CD4-positive, alpha-beta T cell treated with Interleukin-17A for 4 hours (primary cell): ENCODE measurements around the gene MAT2A.
"Not testable (repeated sequence)": the region's sequence is repeated elsewhere in the genome, so short reads cannot be mapped to it uniquely, and the experiment has no call there.

Experiments
- DNase-seq: peaks from one replicate; pipeline ENCODE4 v3.0.0-alpha.2; 2020; ENCODE audit warnings: mixed read lengths

The MAT2A gene

GRCh38 chr2:85547859-85548607 is 9.1 kb downstream of the MAT2A start:
- DNase-seq: no peak

DNA sequence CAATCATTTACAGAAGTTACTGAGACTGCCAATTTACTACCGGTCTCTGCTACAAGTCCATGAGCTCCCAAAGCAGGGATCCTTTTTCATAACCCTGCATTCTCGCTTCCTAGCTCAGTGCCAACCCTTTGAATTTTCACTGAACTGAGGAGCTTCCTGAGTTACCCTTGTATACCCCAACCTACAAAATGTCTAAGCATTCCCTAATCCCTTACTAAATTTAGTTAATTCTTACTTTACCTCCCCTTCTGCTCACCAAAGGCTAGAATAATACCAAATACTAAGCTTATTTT is 9.6 kb downstream of the MAT2A start:
- no peak for DNase-seq

- DNase-seq: no peak
Observed at GRCh38 chr2:85549095-85549494, 10.1 kb downstream of the MAT2A start.

DNA sequence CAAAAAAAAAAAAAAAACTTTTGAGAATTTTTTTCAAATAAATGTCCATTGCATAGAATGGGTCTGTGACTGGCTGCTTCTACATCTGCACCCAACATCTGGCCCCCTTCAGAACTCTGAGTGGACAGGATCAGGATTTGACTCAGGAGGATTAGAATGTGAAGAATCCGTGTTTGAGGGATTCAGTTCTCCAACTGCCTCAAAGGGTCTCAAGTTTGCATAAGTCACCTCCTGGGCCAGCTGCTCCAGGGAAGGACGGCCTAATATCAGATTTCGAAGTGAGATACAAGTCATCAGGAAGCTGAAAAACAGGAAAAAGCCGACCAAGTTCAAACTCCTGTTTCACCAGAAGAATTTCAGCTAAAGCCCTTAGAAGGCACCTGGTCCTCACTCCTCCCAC is 10.9 kb downstream of the MAT2A start:
- DNase-seq: no peak

DNA sequence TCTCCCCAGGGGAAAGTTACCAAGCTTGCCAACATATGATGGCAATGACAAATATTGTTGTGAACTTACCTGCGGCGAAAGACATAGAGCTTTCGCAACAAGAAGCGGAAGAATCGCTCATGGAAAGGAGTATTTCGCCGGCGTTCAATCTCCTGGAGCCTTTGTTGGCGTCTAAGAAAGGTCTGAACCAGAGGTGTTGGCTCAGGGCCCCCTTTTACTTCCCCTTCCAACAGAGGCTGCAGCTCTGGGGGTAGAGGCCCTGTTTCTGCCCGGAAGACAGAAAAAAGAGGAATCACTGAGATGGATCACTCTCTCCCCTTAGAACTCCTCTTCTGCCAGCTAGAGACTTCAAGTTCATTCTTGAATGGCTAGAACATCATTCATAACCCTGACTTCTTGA is 11.5 kb downstream of the MAT2A start:
- DNase-seq: no peak

DNA sequence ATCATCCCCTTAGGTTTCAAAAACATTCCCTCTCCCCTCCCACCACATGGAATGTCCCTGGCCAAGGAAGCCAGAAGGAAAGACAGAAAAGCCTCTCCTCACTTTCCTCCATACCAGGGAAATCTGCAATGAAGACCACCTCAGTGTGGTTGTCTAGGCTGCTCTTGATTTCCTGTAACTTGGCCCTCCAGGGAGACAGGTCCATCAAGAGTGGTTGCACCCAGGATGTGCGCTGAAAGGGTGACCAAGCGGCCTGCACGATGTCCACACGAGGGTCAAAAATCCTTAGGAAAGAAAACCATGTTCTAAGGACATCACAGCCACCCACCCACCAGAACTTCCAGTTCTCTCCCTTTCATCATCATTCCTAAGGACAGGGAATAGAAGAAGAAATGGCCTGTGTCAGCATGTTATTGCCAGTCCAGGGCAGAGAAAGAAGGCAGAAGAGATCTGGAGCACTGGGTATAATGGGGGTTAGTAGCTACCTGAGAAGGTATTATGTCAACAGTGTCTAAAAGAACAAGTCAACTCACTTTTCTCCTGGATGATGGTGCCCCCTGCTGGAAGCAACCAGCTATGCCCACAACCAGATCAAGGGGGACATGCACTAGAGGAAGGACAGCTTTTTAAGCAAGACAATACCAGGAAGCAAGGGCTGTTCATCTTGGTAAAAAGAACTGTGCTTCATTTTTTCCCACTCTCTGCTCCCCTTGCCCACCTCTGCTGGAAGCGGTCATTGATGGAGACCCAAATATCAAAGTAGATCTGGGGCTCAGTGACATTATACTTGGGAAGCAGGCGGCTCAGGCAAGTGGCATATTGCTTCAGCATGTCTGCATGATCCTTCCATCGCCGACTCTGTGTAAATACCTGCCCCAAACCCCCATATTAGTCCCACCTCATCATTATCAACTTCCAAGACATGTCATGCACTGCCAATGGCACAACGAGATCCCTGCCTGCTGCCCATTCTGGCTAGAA is 13.0 kb downstream of the MAT2A start:
- DNase-seq: peak; percentile 93

DNA sequence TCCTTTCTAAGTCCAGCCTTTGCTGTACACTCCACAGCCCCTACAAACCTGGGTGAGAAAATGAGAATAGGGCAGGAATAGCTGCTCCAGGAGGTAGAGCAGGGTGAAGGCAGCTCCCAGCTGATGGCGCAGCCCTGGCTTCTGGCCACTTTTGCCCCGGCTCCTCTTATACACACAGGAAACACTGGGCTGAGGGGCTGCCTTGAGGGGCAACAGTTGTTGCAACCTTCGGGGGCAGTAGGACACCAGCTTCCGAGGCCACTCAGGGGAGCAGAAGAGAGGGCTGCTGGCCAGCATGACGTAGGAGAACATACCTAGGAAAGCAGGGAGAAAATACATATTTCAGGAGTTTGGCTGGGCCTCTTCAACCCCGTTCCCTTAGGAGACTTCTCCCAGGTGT is 14.2 kb downstream of the MAT2A start:
- DNase-seq: no peak

GRCh38 chr2:85554980-85555612 is 16.1 kb downstream of the MAT2A start:
- no peak for DNase-seq

GRCh38 chr2:85557130-85557529 is 18.2 kb downstream of the MAT2A start:
- DNase-seq: no peak

DNA sequence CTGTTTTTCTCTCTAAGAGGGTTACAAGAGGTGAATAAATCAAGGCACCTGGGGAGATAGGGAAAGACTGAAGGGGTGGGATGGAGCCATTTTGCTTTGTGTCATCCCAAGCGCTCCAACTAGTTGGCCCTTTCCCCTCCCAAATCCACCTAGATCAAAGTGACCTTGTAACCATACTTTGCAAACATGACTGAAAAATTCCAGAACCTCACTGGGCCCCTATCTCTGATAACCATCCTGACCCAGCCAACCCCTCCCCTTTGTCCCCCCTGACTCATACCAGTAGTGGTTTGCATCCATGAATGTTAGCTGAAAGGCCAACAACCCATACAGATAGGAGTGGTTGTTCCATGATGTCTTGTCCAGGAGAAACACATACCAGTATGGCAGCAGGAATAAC is 19.2 kb downstream of the MAT2A start:
- DNase-seq: no peak

- not testable (repeated sequence) for DNase-seq
Observed at GRCh38 chr2:85560403-85560726, 21.4 kb downstream of the MAT2A start.

GRCh38 chr2:85560812-85561279 is 21.9 kb downstream of the MAT2A start:
- no peak for DNase-seq

- peak; percentile 95 for DNase-seq
Observed at GRCh38 chr2:85561280-85562212, 22.6 kb downstream of the MAT2A start, which contains the start of gene GGCX. Gene GGCX, minus strand, starts transcription at chr2:85561493. Its CDS starts 65 bp downstream, at chr2:85561428.

DNA sequence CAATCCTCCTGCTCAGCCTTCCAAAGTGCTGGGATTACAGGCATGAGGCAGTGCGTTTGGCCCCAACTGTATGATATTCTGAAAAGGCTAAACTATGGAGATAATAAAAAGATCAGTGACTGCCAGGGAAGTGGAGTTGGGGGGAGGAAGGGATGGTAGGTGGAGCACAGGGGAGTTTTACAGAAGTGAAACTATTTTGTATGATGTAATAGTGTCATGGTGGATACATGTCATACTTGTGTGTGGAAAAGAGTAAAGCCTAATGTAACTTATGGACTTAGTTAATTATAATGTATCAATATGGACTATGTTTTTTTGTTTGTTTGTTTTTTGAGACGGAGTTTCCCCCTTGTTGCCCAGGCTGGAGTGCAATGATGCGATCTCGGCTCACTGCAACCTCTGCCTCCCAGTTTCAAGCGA is 25.2 kb downstream of the MAT2A start:
- DNase-seq: no peak

DNA sequence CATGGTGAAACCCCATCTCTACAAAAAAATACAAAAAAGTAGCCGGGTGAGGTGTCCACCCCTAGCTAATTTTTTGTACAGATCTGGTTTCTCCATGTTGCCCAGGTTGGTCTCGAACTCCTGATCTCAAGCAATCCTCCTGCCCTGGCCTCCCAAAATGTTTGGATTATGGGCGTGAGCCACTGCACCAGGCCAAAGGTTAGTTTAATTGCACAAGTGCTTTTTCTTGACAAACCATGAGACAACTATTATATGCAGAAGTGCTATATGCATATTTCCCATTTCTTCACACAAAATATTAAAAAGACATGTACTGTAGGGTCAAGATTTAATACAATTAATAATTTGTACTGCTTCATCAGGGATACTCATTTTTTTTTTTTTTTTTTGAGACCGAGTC is 27.3 kb downstream of the MAT2A start:
- no peak for DNase-seq

DNA sequence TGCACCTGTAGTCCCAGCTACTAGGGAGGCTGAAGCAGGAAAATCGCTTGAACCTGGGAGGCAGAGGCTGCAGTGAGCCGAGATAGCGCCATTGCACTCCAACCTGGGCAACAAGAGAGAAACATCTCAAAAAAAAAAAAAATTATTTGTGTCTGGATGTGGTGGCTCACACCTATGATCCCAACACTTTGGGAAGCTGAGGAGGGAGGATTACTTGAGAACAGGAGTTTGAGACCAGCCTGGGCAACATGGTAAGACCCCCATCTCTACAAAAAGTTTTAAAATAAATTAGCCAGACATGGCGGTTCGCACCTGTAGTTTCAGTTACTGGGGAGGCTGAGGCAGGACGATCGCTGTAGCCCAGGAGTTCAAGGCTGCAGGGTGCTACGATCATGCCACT is 36.8 kb downstream of the MAT2A start:
- DNase-seq: no peak

DNA sequence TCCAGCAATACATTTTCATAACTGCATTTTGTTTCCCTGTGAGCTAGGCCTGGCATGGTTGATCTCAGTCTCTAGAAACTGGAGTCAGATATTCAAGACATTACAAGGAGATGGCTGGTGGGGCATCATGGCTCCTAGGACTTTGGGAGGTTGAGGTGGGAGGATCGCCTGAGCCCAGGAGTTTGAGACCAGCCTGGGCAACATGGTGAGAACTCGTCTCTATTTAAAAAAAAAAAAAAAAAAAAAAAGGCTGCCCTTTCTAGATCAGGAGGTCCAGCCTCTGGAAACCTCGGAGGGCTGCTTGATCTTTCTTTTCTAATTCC is 38.1 kb downstream of the MAT2A start:
- no peak for DNase-seq

GRCh38 chr2:85577386-85578242 is 38.6 kb downstream of the MAT2A start, which contains the start of gene VAMP8:
Gene VAMP8, plus strand, starts transcription at chr2:85577586. Its CDS starts 61 bp downstream, at chr2:85577647.
- peak; percentile 80 for DNase-seq

GRCh38 chr2:85578243-85579180 is 39.5 kb downstream of the MAT2A start:
- peak; percentile 29 for DNase-seq

GRCh38 chr2:85579266-85579935 is 40.4 kb downstream of the MAT2A start:
- no peak for DNase-seq
